HG02852 (cell line): ENCODE results near the gene LRRC45.

Experiments used
- ATAC-seq: cut with Tn5 transposase; IDR thresholded peaks from one replicate; pipeline ENCODE4 v1.9.1; 2021; ENCODE audit warnings: mild to moderate bottlenecking, moderate library complexity; ENCODE audit not compliant: unreplicated experiment

The LRRC45 gene

GRCh38 chr17:82080048-82080788 lies 57.1 kb downstream of the LRRC45 start:
- no peak for ATAC-seq
